HG02588 (cell line): Measurements from ENCODE around the gene LBHD1.
"Not testable (repeated sequence)": the region's sequence is repeated elsewhere in the genome, so short reads cannot be mapped to it uniquely, and the experiment has no call there.

Source experiments
- ATAC-seq: cut with Tn5 transposase; IDR thresholded peaks from one replicate; pipeline ENCODE4 v1.9.1; 2021; ENCODE audit warnings: mild to moderate bottlenecking, moderate library complexity; ENCODE audit not compliant: unreplicated experiment

Gene LBHD1

DNA sequence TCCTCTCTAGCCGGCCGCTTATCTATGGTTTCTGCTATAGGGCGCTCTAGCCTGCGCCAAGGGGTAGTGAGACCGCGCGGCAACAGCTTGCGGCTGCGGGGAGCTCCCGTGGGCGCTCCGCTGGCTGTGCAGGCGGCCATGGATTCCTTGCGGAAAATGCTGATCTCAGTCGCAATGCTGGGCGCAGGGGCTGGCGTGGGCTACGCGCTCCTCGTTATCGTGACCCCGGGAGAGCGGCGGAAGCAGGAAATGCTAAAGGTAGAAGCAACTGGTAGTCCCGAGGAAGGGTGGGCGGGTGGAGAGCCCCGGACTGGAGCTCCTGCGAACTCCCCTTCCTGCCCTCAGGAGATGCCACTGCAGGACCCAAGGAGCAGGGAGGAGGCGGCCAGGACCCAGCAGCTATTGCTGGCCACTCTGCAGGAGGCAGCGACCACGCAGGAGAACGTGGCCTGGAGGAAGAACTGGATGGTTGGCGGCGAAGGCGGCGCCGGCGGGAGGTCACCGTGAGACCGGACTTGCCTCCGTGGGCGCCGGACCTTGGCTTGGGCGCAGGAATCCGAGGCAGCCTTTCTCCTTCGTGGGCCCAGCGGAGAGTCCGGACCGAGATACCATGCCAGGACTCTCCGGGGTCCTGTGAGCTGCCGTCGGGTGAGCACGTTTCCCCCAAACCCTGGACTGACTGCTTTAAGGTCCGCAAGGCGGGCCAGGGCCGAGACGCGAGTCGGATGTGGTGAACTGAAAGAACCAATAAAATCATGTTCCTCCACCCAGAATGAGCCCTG is at the start of gene LBHD1, which contains the start of gene UQCC3:
Gene LBHD1 (minus strand): TSS at position 660 of the 782 bp plus-strand sequence. CDS start 2,236 bp downstream, outside the sequence.
Gene UQCC3 (plus strand): TSS at position 66 of the 782 bp plus-strand sequence. CDS start 73 bp downstream, at position 139.
- peak; percentile 47 for ATAC-seq

DNA sequence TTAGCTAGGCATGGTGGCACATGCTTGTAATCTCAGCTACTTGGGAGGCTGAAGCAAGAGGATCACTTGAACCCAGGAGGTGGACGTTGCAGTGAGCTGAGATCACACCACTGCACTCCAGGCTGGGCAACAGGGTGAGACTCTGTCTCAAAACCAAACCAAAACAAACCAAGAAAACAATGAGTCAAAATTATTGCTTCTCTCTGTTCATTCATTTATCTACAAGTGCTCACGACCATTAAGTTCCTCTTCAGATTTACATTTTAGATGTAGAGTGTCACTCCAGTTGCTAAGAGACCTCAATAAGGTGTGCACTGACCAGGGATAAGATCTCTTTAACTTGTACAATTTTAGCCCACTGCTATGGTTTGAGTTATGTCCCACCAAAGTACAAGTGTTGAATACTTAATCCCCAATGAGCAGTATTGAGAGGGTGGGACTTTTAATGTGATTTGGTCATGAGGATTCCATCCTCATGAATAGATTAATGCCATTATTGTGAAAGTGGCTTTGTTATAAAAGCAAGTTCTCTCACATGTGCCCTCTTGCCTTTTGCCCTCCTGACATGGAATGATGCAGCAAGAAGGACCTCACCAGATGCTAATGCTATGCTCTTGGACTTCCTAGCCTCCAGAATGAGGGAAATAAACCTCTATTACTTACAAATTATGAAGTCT is 47.4 kb upstream of the LBHD1 start:
- no peak for ATAC-seq

GRCh38 chr11:62716816-62717215 is 44.7 kb upstream of the LBHD1 start:
- no peak for ATAC-seq

- no peak for ATAC-seq
These were observed 44.1 kb upstream of the LBHD1 start for GRCh38 chr11:62716206-62716605.

DNA sequence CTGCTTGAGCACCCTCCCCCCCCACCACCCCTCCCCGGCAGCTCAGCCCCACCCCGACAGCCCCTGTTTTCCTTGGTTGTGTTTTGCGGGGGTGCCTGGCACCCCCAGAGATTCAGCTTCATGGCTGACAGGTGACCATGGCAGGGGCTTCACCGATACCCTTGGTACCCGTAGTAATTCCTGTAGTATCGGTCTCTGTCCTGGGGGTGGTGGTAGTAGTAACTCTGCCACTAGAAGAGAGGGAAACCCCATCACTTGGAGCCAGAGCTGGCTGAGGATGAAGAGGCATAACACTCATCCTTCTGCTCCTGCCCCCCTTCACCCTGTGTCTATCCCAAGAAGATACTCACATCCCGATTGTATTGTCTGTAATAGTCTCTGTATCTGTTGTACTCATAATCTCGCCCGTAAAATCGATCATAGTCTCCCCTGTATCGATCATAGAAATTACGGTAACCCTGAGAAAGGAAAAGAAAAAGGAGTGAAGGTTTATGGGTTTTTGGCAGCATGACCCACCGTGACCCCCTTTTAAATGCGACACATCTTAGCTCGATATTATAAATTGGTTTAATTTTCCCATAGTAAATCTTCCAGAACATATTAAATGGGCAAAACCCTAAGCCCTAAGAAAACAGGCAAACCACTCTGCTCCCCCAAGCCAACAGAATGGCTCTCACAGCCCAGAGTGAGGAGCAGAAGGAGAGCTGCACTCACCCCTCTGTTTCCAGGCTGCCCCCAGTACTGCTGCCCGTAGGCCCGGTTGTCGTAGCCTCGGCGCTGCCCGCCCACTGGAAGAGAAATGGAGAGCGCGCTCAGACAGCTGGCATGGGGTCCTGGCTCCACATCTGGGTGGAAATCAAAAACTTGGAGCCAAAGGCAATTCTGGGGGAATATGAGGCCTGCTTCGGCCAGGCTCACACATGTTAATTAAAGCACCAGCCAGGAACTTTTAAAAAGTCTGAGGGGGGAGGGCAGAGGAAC is 43.4 kb upstream of the LBHD1 start:
- no peak for ATAC-seq

DNA sequence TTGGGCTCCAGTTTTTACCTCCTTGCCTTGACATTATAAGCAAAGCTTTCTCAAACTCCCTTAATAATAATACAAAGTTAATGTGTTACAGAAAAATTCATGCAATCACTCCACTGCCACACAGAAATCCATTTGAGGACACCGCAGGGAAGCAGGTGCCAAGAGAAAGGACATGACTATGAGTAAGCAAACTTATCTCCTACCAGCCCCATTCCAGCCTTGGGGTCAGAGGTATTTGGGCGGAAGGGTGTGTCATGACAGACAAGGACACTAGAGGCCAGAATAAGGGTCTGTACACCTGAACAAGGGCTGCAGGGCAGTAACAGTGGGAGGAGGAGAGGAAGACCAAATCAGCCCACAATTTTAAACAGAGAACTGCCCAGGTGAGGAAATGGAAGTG is 41.3 kb upstream of the LBHD1 start:
- ATAC-seq, result no peak

DNA sequence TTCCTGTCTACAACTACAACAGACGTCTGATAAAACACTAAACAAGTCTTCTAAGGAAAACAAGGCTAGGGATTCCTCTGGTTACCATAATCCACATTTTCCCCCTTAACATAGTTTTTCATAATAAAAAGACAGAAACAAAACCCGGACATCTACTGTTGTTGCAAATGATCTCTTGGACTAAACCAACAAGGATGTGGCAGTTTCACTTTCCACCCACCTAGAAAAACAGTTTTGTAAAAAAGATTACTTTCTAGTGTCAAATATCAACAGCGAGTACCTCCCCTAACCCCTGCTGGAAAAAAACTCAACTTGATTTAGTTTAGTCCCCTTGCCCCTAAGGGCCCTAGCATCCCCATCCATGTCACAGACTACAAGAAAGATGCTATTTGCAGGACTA is 40.8 kb upstream of the LBHD1 start:
- no peak for ATAC-seq

GRCh38 chr11:62712276-62712812 is 40.3 kb upstream of the LBHD1 start:
- ATAC-seq, result no peak

DNA sequence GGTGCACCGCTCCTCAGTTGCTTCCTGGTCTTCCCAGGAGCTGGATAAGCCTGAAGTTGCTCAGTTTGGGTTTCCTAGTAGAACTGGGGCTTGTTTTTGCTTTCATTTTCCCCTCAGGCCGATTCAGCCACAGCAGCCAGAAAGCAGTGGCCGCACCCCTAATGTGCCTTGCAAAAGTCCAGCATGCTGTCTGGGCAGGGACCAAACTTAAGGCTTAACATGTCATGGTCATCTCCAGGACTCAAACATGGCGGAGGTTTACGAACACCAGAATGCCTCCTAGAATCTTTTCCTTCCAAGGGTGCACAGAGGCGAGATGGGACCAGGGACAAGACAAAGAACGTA is 37.9 kb upstream of the LBHD1 start:
- ATAC-seq, result no peak

GRCh38 chr11:62709247-62710000 is 37.4 kb upstream of the LBHD1 start:
- peak; percentile 64 for ATAC-seq

- ATAC-seq, result no peak
These were observed 36.7 kb upstream of the LBHD1 start for GRCh38 chr11:62708793-62709192.

- ATAC-seq, result no peak
These were observed 36.3 kb upstream of the LBHD1 start for GRCh38 chr11:62708392-62708791.

GRCh38 chr11:62707277-62707861 is 35.3 kb upstream of the LBHD1 start, which contains the start of the genes BSCL2 and GNG3:
Gene BSCL2, minus strand, starts transcription at chr11:62707424. Its CDS starts 229 bp downstream, at chr11:62707195.
Gene GNG3, plus strand, starts transcription at chr11:62707676. Its CDS starts 620 bp downstream, at chr11:62708296.
- ATAC-seq, result no peak

DNA sequence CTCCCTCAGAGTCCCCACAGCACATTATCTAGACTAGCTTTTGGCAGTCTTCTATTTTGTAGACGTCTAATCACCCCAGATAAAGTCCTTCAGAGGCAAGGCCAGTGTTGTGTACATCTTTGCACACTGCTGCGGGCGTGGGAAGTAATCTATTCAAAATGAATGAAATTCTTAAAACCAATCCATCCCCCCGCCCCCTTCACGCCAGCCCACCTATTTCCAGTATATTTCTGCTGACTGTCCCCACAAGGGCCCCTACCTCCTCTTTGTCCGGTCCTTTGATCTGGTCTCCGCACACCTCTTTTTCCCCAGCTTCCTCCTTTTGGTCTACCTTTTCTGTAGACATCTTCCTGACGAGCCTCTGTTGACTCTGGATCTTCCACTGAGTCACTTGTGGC is 34.8 kb upstream of the LBHD1 start:
- ATAC-seq, result no peak

GRCh38 chr11:62705880-62706849 is 34.1 kb upstream of the LBHD1 start:
- ATAC-seq, result peak; percentile 52

DNA sequence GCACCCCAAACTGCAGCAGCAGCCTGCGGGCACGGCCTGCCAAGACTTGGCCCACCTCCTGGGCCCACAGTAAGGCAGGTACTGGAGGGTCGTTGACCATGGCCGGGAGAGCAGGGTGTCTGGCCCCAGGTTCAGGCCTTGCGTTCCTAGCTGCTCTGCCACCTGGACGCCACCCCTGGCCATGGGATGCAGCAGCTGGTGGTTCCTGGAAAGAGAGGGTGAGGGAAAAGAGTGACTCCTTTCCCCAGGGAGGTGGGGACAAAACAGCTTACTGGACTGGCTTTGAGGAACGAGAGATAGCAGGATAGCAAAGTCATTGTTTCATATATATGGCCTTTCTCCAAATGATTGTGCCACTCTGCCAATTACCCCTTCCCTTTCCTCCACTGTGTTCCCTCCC is 33.3 kb upstream of the LBHD1 start:
- no peak for ATAC-seq

DNA sequence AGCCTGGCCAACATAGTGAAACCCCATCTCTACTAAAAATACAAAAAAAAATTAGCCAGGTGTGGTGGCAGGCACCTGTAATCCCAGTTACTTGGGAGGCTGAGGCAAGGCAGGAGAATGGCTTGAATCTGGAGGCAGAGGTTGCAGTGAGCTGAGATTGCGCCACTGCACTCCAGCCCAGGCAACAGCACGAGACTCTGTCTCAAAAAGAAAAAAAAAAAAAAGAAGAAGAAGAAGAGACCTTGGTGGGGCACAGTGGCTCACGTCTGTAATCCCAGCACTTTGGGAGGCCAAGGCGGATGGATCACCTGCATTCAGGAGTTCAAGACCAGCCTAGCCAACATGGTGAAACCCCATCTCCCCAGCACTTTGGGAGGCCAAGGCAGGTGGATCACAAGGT is 31.9 kb upstream of the LBHD1 start:
- ATAC-seq, result not testable (repeated sequence)

- no peak for ATAC-seq
These were observed 30.2 kb upstream of the LBHD1 start for GRCh38 chr11:62702246-62702645.
